Large intestine (tissue), 3 donors: ENCODE data around the gene KAT6B. TPM values are rescaled to one million over a fixed set of nuclear protein-coding genes. Genes with fewer than 3 reads are reported as not detected.

Experiments
- DNase-seq, 2 donors: peaks; one replicate each; pipeline versions ENCODE4 v3.0.0 to v3.0.0-alpha.2; 2013
- H3K27ac ChIP-seq: one replicate; pipeline ENCODE4 v1.5.1; 2013; ENCODE audit warnings: low read length
- H3K27me3 ChIP-seq: 2 replicates; pipeline ENCODE4 v1.6.1; 2013; ENCODE audit warnings: low read length; ENCODE audit not compliant: control insufficient read depth, insufficient read depth
- H3K36me3 ChIP-seq: 2 replicates; pipeline ENCODE4 v1.6.1; 2013; ENCODE audit warnings: low read length; ENCODE audit not compliant: control insufficient read depth, insufficient read depth
- H3K4me1 ChIP-seq: one replicate; pipeline ENCODE4 v1.6.1; 2013; ENCODE audit warnings: low read length; ENCODE audit not compliant: control insufficient read depth, insufficient read depth
- H3K4me3 ChIP-seq: one replicate; pipeline ENCODE4 v1.5.1; 2013; ENCODE audit warnings: low read length
- H3K9me3 ChIP-seq: one replicate; pipeline ENCODE4 v1.6.1; 2013; ENCODE audit warnings: mild to moderate bottlenecking, low read depth, low read length, moderate library complexity; ENCODE audit not compliant: control insufficient read depth
- WGBS: methylation state at CpG from one replicate; pipeline ENCODE4 v1.1.5; 2013; ENCODE audit warnings: low lambda C conversion rate; ENCODE audit not compliant: insufficient coverage; 5-methylcytosine and 5-hydroxymethylcytosine counted together
- polyA plus RNA-seq: library from polyadenylated mRNA; unstranded; fragments of 120-200 nt; gene quantifications from one replicate; pipeline ENCODE4 v1.2.1, GENCODE V29; 2013

Gene KAT6B
- polyA plus RNA-seq, 1 donor: 16.4 TPM

- DNase-seq: no peak
- Histone ChIP-seq H3K27me3 (no peaks in the 10 kb centered on the region), H3K9me3 (no peaks in the 10 kb centered on the region), H3K4me3 (no peak overlapping the region), H3K27ac (no peak overlapping the region), H3K4me1 (no peaks in the 10 kb centered on the region), H3K36me3 (peaks cover 6% of the 10 kb centered on the region)
- WGBS: no CpG with 5 or more reads among the region's 5 CpGs
Measured at GRCh38 chr10:75009426-75009825, 183.0 kb downstream of the KAT6B start.

- peaks cover 6% of the 10 kb centered on the region for H3K36me3 ChIP-seq
- no peaks in the 10 kb centered on the region for H3K9me3 ChIP-seq
- H3K27me3 ChIP-seq: no peaks in the 10 kb centered on the region
- no peak overlapping the region for H3K27ac ChIP-seq
- no peak overlapping the region for H3K4me3 ChIP-seq
- no CpG with 5 or more reads among the region's 1 CpG for WGBS
- no peak for DNase-seq
- H3K4me1 ChIP-seq: no peaks in the 10 kb centered on the region
Measured at GRCh38 chr10:75010373-75010772, 184.0 kb downstream of the KAT6B start.

GRCh38 chr10:75011221-75011620 is 184.8 kb downstream of the KAT6B start:
- no peaks in the 10 kb centered on the region for H3K9me3 ChIP-seq
- no peak for DNase-seq
- peaks cover 6% of the 10 kb centered on the region for H3K36me3 ChIP-seq
- WGBS: 100% methylated on average over 1 of the region's 1 CpG
- no peaks in the 10 kb centered on the region for H3K4me1 ChIP-seq
- no peak overlapping the region for H3K4me3 ChIP-seq
- H3K27me3 ChIP-seq: no peaks in the 10 kb centered on the region
- H3K27ac ChIP-seq: no peak overlapping the region

- Histone ChIP-seq H3K27ac (no peak overlapping the region), H3K4me1 (no peaks in the 10 kb centered on the region), H3K4me3 (no peak overlapping the region), H3K27me3 (no peaks in the 10 kb centered on the region), H3K36me3 (peaks cover 6% of the 10 kb centered on the region), H3K9me3 (no peaks in the 10 kb centered on the region)
- DNase-seq: no peak
- no CpG with 5 or more reads among the region's 8 CpGs for WGBS
Measured at GRCh38 chr10:75012471-75012870, 186.1 kb downstream of the KAT6B start.

GRCh38 chr10:75013007-75013406 is 186.6 kb downstream of the KAT6B start:
- Histone ChIP-seq H3K4me3 (no peak overlapping the region), H3K4me1 (no peaks in the 10 kb centered on the region), H3K36me3 (peaks cover 6% of the 10 kb centered on the region), H3K27ac (no peak overlapping the region), H3K9me3 (no peaks in the 10 kb centered on the region), H3K27me3 (no peaks in the 10 kb centered on the region)
- no peak for DNase-seq

GRCh38 chr10:75013522-75013921 is 187.1 kb downstream of the KAT6B start:
- no CpG with 5 or more reads among the region's 2 CpGs for WGBS
- Histone ChIP-seq H3K27me3 (no peaks in the 10 kb centered on the region), H3K4me3 (no peak overlapping the region), H3K27ac (no peak overlapping the region), H3K9me3 (no peaks in the 10 kb centered on the region), H3K36me3 (peaks cover 8% of the 10 kb centered on the region), H3K4me1 (no peaks in the 10 kb centered on the region)
- DNase-seq: no peak

- Histone ChIP-seq H3K36me3 (peaks cover 8% of the 10 kb centered on the region), H3K27me3 (no peaks in the 10 kb centered on the region), H3K4me3 (no peak overlapping the region), H3K9me3 (no peaks in the 10 kb centered on the region), H3K4me1 (no peaks in the 10 kb centered on the region), H3K27ac (no peak overlapping the region)
- no CpG with 5 or more reads among the region's 6 CpGs for WGBS
- no peak for DNase-seq
Measured at GRCh38 chr10:75014516-75015230, 188.3 kb downstream of the KAT6B start.

GRCh38 chr10:75015442-75015841 is 189.0 kb downstream of the KAT6B start:
- WGBS: no CpG with 5 or more reads among the region's 5 CpGs
- no peak for DNase-seq
- H3K4me1 ChIP-seq: no peaks in the 10 kb centered on the region

GRCh38 chr10:75016325-75016724 is 189.9 kb downstream of the KAT6B start:
- DNase-seq: no peak
- Histone ChIP-seq H3K27ac (no peak overlapping the region), H3K27me3 (no peaks in the 10 kb centered on the region), H3K4me1 (no peaks in the 10 kb centered on the region), H3K4me3 (no peak overlapping the region), H3K9me3 (no peaks in the 10 kb centered on the region), H3K36me3 (peaks cover 17% of the 10 kb centered on the region)
- 80% methylated on average over 1 of the region's 3 CpGs for WGBS

More at GRCh38 chr10:75015442-75015841, 189.0 kb downstream of the KAT6B start:
- Histone ChIP-seq H3K27me3 (no peaks in the 10 kb centered on the region), H3K4me3 (no peak overlapping the region), H3K27ac (no peak overlapping the region), H3K36me3 (peaks cover 11% of the 10 kb centered on the region), H3K9me3 (no peaks in the 10 kb centered on the region)

- no CpG with 5 or more reads among the region's 6 CpGs for WGBS
- peaks cover 6% of the 10 kb centered on the region for H3K4me1 ChIP-seq
- H3K27me3 ChIP-seq: no peaks in the 10 kb centered on the region
- peaks cover 20% of the 10 kb centered on the region for H3K36me3 ChIP-seq
- no peak overlapping the region for H3K4me3 ChIP-seq
- no peaks in the 10 kb centered on the region for H3K9me3 ChIP-seq
- no peak for DNase-seq
- H3K27ac ChIP-seq: no peak overlapping the region
Measured at GRCh38 chr10:75018251-75018650, 191.9 kb downstream of the KAT6B start.

- DNase-seq: no peak
- Histone ChIP-seq H3K36me3 (peaks cover 23% of the 10 kb centered on the region), H3K9me3 (no peaks in the 10 kb centered on the region), H3K4me1 (peaks cover 6% of the 10 kb centered on the region), H3K27ac (no peak overlapping the region), H3K4me3 (no peak overlapping the region), H3K27me3 (no peaks in the 10 kb centered on the region)
- WGBS: 100% methylated on average over 1 of the region's 8 CpGs
Measured at GRCh38 chr10:75018686-75019307, 192.4 kb downstream of the KAT6B start.
